Karpas-422 (cell line): ENCODE results near the gene ANKRD44. TPM values are rescaled to one million over a fixed set of nuclear protein-coding genes. Genes with fewer than 3 reads are reported as not detected.

Experiments used
- DNase-seq: peaks from one replicate; pipeline ENCODE4 v3.0.0-alpha.2; 2015
- H2AFZ ChIP-seq: fragments of 200-600 bp; sonication (generic); 2 replicates; pipeline ENCODE4 v1.6.1; 2014; ENCODE audit warnings: antibody characterized with exemption, low read length, mixed read lengths
- H3K27ac ChIP-seq: fragments of 200-600 bp; sonication (generic); 2 replicates; pipeline ENCODE4 v1.5.1; 2014; ENCODE audit warnings: mild to moderate bottlenecking, low read length, moderate library complexity
- H3K27me3 ChIP-seq: fragments of 200-600 bp; sonication (generic); 2 replicates; pipeline ENCODE4 v1.6.1; 2014; ENCODE audit warnings: low read length, mixed read lengths
- H3K36me3 ChIP-seq: fragments of 200-600 bp; sonication (generic); 2 replicates; pipeline ENCODE4 v1.6.1; 2014; ENCODE audit warnings: low read length, mixed read lengths; ENCODE audit not compliant: insufficient read depth
- H3K4me1 ChIP-seq: fragments of 200-600 bp; sonication (generic); 2 replicates; pipeline ENCODE4 v1.6.1; 2014; ENCODE audit warnings: mild to moderate bottlenecking, low read length, mixed read lengths
- H3K4me2 ChIP-seq: fragments of 200-600 bp; sonication (generic); 2 replicates; pipeline ENCODE4 v1.6.1; 2014; ENCODE audit warnings: low read length, low read depth, mild to moderate bottlenecking; ENCODE audit not compliant: poor library complexity, severe bottlenecking
- H3K4me3 ChIP-seq: fragments of 200-600 bp; sonication (generic); 2 replicates; pipeline ENCODE4 v1.5.1; 2014; ENCODE audit warnings: mild to moderate bottlenecking, antibody characterized with exemption, low read length, mixed read lengths
- H3K79me2 ChIP-seq: fragments of 200-600 bp; sonication (generic); 2 replicates; pipeline ENCODE4 v1.6.1; 2014; ENCODE audit warnings: mild to moderate bottlenecking, low read length, mixed read lengths
- H3K9ac ChIP-seq: fragments of 200-600 bp; sonication (generic); 2 replicates; pipeline ENCODE4 v1.6.0; 2014; ENCODE audit warnings: low read length
- H3K9me2 ChIP-seq: fragments of 200-600 bp; sonication (generic), shearing (Covaris generic); replicated peaks from 2 replicates; pipeline ENCODE4 v1.6.0; 2014; ENCODE audit warnings: mild to moderate bottlenecking, low read length, moderate library complexity; ENCODE audit not compliant: insufficient read depth
- H3K9me3 ChIP-seq: fragments of 300-700, 200-600 bp; sonication (generic); 2 replicates; pipeline ENCODE4 v1.6.1; 2014; ENCODE audit warnings: low read length, mixed read lengths
- H4K20me1 ChIP-seq: fragments of 200-600 bp; sonication (generic); 2 replicates; pipeline ENCODE4 v1.6.1; 2014; ENCODE audit warnings: mild to moderate bottlenecking, antibody characterized with exemption, low read length, low read depth; ENCODE audit not compliant: insufficient read depth
- total RNA-seq: library from RNA; depleted of rRNA; stranded (reverse); fragments of >200 nt; shearing (Covaris generic); gene quantifications from 2 replicates; pipeline ENCODE4 v1.2.3, GENCODE V29; 2014; ENCODE audit warnings: low replicate concordance

The ANKRD44 gene
- total RNA-seq, 1 experiment from 2014 or later, result 120 TPM

DNA sequence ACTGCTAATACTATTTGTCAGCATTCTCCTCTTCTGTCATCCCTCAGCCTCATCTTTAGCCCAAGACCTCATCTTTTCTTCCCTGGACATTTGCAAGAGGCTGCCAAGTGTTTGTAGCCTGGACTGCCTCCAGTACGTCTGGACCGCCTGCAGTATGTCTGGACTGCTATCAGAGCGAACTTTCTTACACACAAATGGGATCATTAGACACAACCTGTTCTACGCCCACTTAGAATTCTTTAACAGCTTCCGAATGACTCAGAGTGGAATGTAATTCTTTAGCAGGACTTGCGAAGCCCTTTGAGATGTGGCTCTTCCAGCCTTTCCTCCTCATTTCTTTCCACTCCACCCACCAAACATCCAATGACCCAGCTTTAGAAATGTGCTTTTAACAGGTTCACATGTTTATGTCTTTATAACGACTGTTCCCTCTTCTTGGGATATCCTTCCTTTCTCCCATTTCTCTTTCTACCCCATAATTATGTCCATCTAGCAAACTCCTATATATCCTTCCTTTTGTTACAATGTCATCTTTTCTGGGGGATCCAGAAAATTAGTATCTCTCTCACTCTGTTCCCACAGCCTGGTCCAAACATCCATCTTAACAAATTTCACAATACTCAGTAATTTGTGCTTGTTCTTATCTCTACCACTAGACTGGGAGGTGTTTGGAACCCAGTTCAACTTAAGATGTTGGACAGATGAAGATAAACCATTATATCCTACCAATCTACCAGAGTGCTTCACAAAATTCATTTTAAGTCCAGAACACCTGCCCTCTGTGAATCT is 212.8 kb downstream of the ANKRD44 start:
- Histone ChIP-seq H4K20me1 (no peaks in the 10 kb centered on the region), H2AFZ (no peak overlapping the region), H3K9ac (no peak overlapping the region), H3K4me3 (no peak overlapping the region), H3K4me2 (no peak overlapping the region), H3K27ac (no peak overlapping the region), H3K27me3 (no peaks in the 10 kb centered on the region), H3K36me3 (peaks cover 3% of the 10 kb centered on the region; the same call in 1 of the 2 replicates), H3K4me1 (no peaks in the 10 kb centered on the region), H3K9me2 (no peaks in the 10 kb centered on the region), H3K79me2 (peaks cover 4% of the 10 kb centered on the region; the same call in 1 of the 2 replicates), H3K9me3 (no peaks in the 10 kb centered on the region)
- no peak for DNase-seq

DNA sequence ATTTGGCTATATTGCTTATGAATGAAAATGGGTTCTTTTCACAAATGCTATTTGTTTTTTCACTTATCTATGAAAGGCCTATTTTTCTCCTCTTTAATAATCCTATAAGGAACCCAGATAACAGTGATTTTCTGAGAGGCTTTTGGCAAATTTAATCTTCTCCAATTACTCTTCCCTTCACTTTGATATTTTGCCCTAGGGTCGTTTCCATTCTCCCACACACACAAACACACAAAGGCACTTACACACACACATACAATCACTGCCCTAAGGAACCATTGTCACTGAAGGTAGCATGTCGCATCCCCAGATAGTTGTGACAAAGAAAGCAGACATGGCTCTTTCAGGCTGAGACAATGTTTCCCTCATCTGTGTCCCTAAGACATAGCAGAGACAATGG is 213.9 kb downstream of the ANKRD44 start:
- H3K9ac ChIP-seq, result no peak overlapping the region
- H3K4me3 ChIP-seq, result no peak overlapping the region
- no peak overlapping the region for H3K4me2 ChIP-seq
- no peaks in the 10 kb centered on the region for H3K27me3 ChIP-seq
- H3K9me3 ChIP-seq, result no peaks in the 10 kb centered on the region
- no peak overlapping the region for H3K27ac ChIP-seq
- no peaks in the 10 kb centered on the region for H4K20me1 ChIP-seq
- H3K79me2 ChIP-seq, result peaks cover 4% of the 10 kb centered on the region; the same call in 1 of the 2 replicates
- DNase-seq, result no peak
- no peaks in the 10 kb centered on the region for H3K4me1 ChIP-seq
- H3K36me3 ChIP-seq, result peaks cover 8% of the 10 kb centered on the region; the same call in 1 of the 2 replicates
- H3K9me2 ChIP-seq, result no peaks in the 10 kb centered on the region
- H2AFZ ChIP-seq, result no peak overlapping the region

DNA sequence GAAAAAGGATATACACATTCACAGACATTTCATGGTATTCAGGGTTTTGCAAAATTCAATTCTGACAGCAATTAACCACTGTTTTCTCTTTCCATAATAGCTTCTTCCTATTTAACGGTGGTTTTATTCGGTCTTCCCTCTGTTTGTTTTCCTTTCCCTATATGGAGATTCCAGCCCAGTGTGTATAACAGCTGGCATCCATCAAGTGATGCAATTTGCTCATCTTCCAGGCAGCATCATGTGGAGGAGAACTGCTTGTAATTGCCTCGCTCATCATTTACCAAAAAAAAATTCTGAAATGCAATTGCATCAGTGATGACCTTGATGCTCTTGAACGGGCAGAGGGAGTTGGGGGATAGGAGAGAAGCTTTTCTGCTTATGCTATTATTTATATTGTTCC is 218.1 kb downstream of the ANKRD44 start:
- Histone ChIP-seq H3K36me3 (peaks cover 15% of the 10 kb centered on the region; the same call in 1 of the 2 replicates), H3K9me3 (no peaks in the 10 kb centered on the region), H2AFZ (no peak overlapping the region), H3K27ac (no peak overlapping the region), H4K20me1 (no peaks in the 10 kb centered on the region), H3K9me2 (no peaks in the 10 kb centered on the region), H3K79me2 (no peaks in the 10 kb centered on the region), H3K4me1 (no peaks in the 10 kb centered on the region), H3K4me2 (no peak overlapping the region), H3K4me3 (no peak overlapping the region), H3K9ac (no peak overlapping the region), H3K27me3 (no peaks in the 10 kb centered on the region)
- no peak for DNase-seq

DNA sequence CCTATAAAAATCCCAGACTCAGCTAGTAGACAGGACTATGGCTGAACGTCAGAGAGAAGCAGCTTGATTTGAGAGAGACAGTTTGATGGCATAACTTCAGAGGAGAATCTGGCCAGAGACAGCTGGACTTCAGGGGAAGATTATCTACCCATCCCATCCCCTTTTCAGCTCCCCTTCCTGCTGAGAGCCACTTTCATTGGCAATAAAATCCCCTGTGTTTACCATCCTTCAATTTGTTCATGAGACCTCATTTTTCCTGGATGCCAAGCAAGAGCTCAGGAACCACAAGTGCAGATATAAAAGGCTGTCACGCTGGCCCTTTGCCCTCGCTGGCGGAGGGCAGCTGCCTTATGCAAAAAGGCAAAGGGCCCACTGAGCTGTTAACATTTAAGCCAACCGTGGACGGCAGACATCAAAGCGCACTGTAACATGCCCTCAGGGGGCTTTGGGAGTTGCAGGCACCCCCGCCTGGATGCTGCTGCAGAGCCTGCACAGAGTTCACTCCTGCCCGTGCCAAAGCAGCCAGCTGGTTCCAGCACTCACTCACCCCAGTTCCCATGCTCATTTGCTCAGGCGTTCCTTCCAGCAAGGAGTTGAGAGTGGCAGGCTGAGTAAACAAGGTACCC is 219.7 kb downstream of the ANKRD44 start:
- no peaks in the 10 kb centered on the region for H3K9me2 ChIP-seq
- H3K79me2 ChIP-seq, result no peaks in the 10 kb centered on the region
- no peak overlapping the region for H3K4me3 ChIP-seq
- H3K4me1 ChIP-seq, result no peaks in the 10 kb centered on the region
- H3K27me3 ChIP-seq, result no peaks in the 10 kb centered on the region
- peaks cover 26% of the 10 kb centered on the region for H3K36me3 ChIP-seq
- DNase-seq, result no peak
- no peaks in the 10 kb centered on the region for H3K9me3 ChIP-seq
- H3K9ac ChIP-seq, result no peak overlapping the region
- H3K4me2 ChIP-seq, result no peak overlapping the region
- no peak overlapping the region for H3K27ac ChIP-seq
- H4K20me1 ChIP-seq, result no peaks in the 10 kb centered on the region
- H2AFZ ChIP-seq, result no peak overlapping the region

DNA sequence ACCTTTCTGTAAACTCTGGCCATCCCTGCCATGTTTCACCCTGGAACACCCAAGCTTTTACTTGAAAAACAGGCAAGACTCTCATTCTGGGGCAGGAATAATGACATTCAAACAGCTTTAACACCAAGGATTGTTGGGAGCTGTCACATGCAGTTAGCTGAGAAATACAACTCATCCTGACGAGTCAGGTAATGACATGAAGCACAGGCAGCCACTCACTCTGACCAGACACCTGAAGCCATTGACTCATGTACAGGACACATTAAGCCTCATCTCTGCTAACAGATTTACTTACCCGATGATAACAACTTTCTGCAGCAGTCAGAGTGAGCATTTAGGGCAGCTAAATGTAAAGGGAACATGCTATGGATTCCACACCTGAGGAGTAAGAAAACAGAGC is 220.9 kb downstream of the ANKRD44 start:
- H3K36me3 ChIP-seq, result peaks cover 31% of the 10 kb centered on the region
- no peaks in the 10 kb centered on the region for H3K79me2 ChIP-seq
- H3K9me3 ChIP-seq, result no peaks in the 10 kb centered on the region
- H3K4me3 ChIP-seq, result no peak overlapping the region
- no peak overlapping the region for H3K4me2 ChIP-seq
- H3K4me1 ChIP-seq, result no peaks in the 10 kb centered on the region
- H3K27ac ChIP-seq, result no peak overlapping the region
- H3K27me3 ChIP-seq, result no peaks in the 10 kb centered on the region
- no peak overlapping the region for H2AFZ ChIP-seq
- H4K20me1 ChIP-seq, result no peaks in the 10 kb centered on the region
- no peak for DNase-seq
- H3K9me2 ChIP-seq, result no peaks in the 10 kb centered on the region
- no peak overlapping the region for H3K9ac ChIP-seq

DNA sequence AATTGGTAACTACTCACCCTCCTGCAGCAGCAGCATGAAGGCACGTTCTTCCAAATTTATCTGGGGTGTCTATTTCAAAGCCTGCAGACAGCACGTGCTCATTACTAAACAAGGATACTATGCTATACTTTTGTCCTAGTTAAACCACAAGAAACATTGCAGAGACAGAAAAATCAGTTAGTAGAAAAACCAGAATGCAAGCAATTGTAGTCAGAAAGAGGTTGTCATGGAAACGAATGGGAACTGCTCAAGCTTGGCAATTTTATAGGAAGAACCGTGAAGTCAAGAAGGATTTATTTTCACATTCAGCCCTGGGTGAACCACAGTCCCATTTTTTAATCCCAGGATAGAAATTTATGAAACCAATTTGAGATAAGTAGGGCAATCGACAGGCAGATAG is 221.9 kb downstream of the ANKRD44 start:
- Histone ChIP-seq H4K20me1 (no peaks in the 10 kb centered on the region), H3K9me2 (0 out of 2 replicates have a peak, but pooled peaks cover 4% of the 10 kb centered on the region), H3K27me3 (no peaks in the 10 kb centered on the region), H3K79me2 (no peaks in the 10 kb centered on the region), H3K27ac (no peak overlapping the region), H3K9me3 (no peaks in the 10 kb centered on the region), H3K9ac (no peak overlapping the region), H3K4me3 (no peak overlapping the region), H3K4me2 (no peak overlapping the region), H2AFZ (no peak overlapping the region), H3K4me1 (no peaks in the 10 kb centered on the region), H3K36me3 (peaks cover 35% of the 10 kb centered on the region)
- no peak for DNase-seq

DNA sequence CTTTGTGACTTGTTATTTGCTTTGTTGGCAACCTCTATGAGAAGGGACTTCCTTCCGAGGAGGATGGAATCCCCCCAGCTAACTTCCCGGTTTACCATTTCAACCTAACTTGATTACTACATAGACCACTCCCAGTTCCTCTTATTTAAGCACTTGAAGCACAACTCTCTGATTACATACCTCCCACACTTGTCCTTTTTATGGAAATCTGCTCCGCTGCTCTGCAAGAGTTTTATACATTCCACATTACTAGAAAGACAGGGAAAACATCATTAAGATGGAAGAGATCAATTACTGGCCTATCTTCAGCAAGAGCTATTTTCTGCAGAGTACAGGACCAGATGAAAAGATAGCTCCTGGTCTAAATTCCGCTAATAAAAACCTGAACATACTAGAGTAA is 224.1 kb downstream of the ANKRD44 start:
- Histone ChIP-seq H3K9me2 (0 out of 2 replicates have a peak, but pooled peaks cover 4% of the 10 kb centered on the region), H3K27ac (no peak overlapping the region), H3K4me2 (no peak overlapping the region), H2AFZ (no peak overlapping the region), H3K9ac (no peak overlapping the region), H3K79me2 (no peaks in the 10 kb centered on the region), H3K9me3 (no peaks in the 10 kb centered on the region), H3K36me3 (peaks cover 35% of the 10 kb centered on the region), H3K4me3 (no peak overlapping the region), H3K4me1 (no peaks in the 10 kb centered on the region), H3K27me3 (no peaks in the 10 kb centered on the region), H4K20me1 (no peaks in the 10 kb centered on the region)
- DNase-seq, result no peak

DNA sequence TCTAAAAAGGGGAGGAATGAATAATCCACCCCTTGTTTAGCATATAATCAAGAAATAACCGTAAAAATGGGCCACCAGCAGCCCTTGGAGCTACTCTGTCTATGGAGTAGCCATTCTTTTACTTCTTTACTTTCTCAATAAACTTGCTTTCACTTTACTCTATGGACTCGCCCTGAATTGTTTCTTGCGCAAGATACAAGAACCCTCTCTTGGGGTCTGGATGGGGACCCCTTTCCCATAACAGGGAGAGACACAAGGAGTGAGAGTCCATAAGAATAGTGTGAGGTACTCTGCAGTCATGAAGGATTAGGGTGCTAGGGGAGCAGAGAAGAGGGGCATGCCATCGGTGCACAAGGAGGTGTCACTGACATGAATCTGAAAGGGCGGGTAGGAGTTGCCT is 224.9 kb downstream of the ANKRD44 start:
- no peaks in the 10 kb centered on the region for H3K4me1 ChIP-seq
- no peak overlapping the region for H2AFZ ChIP-seq
- no peak overlapping the region for H3K4me3 ChIP-seq
- no peak overlapping the region for H3K4me2 ChIP-seq
- H3K27me3 ChIP-seq, result no peaks in the 10 kb centered on the region
- no peaks in the 10 kb centered on the region for H3K79me2 ChIP-seq
- H3K27ac ChIP-seq, result no peak overlapping the region
- DNase-seq, result no peak
- no peaks in the 10 kb centered on the region for H3K9me3 ChIP-seq
- peaks cover 43% of the 10 kb centered on the region for H3K36me3 ChIP-seq
- H3K9ac ChIP-seq, result no peak overlapping the region
- no peaks in the 10 kb centered on the region for H4K20me1 ChIP-seq
- H3K9me2 ChIP-seq, result 0 out of 2 replicates have a peak, but pooled peaks cover 4% of the 10 kb centered on the region
